Rectal smooth muscle tissue (tissue), 1 donor: ENCODE data around the gene CELA2A.
"Not testable (repeated sequence)": the region's sequence is repeated elsewhere in the genome, so short reads cannot be mapped to it uniquely, and the experiment has no call there.

Experiments used
- H3K27ac ChIP-seq: one replicate; pipeline ENCODE4 v1.7.0; 2013; ENCODE audit warnings: low read depth, low read length, inconsistent platforms
- H3K27me3 ChIP-seq: one replicate; pipeline ENCODE4 v1.7.0; 2013; ENCODE audit warnings: low read length; ENCODE audit not compliant: control insufficient read depth, insufficient read depth
- H3K36me3 ChIP-seq: one replicate; pipeline ENCODE4 v1.7.0; 2013; ENCODE audit warnings: low read length; ENCODE audit not compliant: control insufficient read depth, insufficient read depth
- H3K4me1 ChIP-seq: one replicate; pipeline ENCODE4 v1.7.0; 2013; ENCODE audit warnings: low read length; ENCODE audit not compliant: control insufficient read depth, insufficient read depth
- H3K4me3 ChIP-seq: one replicate; pipeline ENCODE4 v1.7.0; 2013; ENCODE audit warnings: low read length
- H3K9ac ChIP-seq: one replicate; pipeline ENCODE4 v1.7.0; 2013; ENCODE audit warnings: low read length

Gene CELA2A

DNA sequence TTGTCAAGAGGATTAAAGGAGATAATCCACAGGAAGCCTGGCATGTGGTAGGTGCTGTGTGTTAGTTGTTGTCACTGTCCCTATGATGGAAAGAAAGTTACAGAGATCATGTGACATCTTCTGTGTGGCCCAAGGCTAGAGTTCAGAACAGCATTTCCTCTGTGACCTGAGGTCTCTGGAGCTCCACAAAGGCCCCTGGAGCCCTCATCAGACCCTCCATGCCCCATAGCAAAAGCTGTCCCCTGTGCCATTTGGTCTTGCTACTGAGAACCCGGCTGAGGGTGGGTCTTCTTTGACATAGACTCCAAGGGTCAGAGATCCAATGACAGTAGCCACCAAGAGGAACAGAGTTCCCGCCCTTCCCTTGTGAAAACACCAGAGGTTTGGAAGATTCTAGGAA is 27.4 kb downstream of the CELA2A start:
- H3K9ac ChIP-seq = no peak overlapping the region
- H3K4me1 ChIP-seq = no peaks in the 10 kb centered on the region
- H3K27me3 ChIP-seq = no peaks in the 10 kb centered on the region
- H3K27ac ChIP-seq = no peak overlapping the region
- H3K4me3 ChIP-seq = no peak overlapping the region
- no peaks in the 10 kb centered on the region for H3K36me3 ChIP-seq

- H3K36me3 ChIP-seq, H3K4me1 ChIP-seq, H3K27ac ChIP-seq, H3K27me3 ChIP-seq, H3K9ac ChIP-seq, H3K4me3 ChIP-seq: not testable (repeated sequence)
Measured at GRCh38 chr1:15484443-15484842, 27.9 kb downstream of the CELA2A start.

DNA sequence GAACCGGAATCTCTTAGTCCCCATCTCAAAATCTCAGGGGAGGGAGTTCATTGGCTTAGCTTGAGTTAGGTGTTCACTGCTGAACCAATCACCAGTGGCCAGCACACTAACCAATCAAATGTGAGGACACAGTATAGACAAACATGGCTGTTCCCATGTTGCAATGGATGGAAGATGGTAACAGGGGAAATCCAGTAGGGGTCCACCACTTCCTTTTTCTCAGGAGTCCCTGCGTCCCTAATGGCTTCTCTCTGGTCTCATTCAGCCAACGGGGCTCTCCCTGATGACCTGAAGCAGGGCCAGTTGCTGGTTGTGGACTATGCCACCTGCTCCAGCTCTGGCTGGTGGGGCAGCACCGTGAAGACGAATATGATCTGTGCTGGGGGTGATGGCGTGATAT is 29.1 kb downstream of the CELA2A start:
- Histone ChIP-seq H3K27me3 (no peaks in the 10 kb centered on the region), H3K36me3 (no peaks in the 10 kb centered on the region), H3K4me3 (no peak overlapping the region), H3K9ac (no peak overlapping the region), H3K4me1 (no peaks in the 10 kb centered on the region), H3K27ac (no peak overlapping the region)

- H3K36me3 ChIP-seq, H3K4me3 ChIP-seq, H3K27me3 ChIP-seq: not testable (repeated sequence)
Measured at GRCh38 chr1:15486844-15487610, 30.5 kb downstream of the CELA2A start.

GRCh38 chr1:15488371-15488770 is 31.8 kb downstream of the CELA2A start:
- Histone ChIP-seq H3K9ac (no peak overlapping the region), H3K27me3 (no peaks in the 10 kb centered on the region), H3K36me3 (peaks cover 7% of the 10 kb centered on the region), H3K4me3 (no peak overlapping the region), H3K4me1 (no peaks in the 10 kb centered on the region), H3K27ac (no peak overlapping the region)

More at GRCh38 chr1:15486844-15487610, 30.5 kb downstream of the CELA2A start:
- not testable (repeated sequence) for H3K4me1 ChIP-seq, H3K27ac ChIP-seq, H3K9ac ChIP-seq

GRCh38 chr1:15489052-15489736 is 32.7 kb downstream of the CELA2A start:
- H3K4me3 ChIP-seq = no peak overlapping the region
- peaks cover 9% of the 10 kb centered on the region for H3K36me3 ChIP-seq
- H3K9ac ChIP-seq = no peak overlapping the region
- no peaks in the 10 kb centered on the region for H3K27me3 ChIP-seq
- H3K4me1 ChIP-seq = no peaks in the 10 kb centered on the region
- H3K27ac ChIP-seq = no peak overlapping the region

DNA sequence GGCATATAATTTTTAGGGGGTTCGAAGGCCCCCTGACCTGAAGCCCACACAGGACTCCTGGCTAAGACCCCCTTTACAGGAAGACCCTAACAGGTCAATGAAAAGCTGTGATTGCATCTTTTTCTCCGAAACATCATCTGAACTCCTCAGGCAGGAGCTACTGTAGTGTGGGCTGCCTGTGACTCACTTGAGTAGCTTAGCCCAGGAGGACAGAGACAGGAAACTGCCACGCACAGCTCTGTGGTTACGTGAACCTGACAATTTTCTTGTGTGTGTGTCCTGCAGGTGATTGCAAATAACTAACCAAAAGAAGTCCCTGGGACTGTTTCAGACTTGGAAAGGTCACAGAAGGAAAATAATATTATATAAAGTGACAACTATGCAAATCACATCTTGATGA is 34.5 kb downstream of the CELA2A start:
- not testable (repeated sequence) for H3K4me1 ChIP-seq, H3K9ac ChIP-seq, H3K4me3 ChIP-seq, H3K27me3 ChIP-seq, H3K27ac ChIP-seq
- peaks cover 13% of the 10 kb centered on the region for H3K36me3 ChIP-seq

- H3K27me3 ChIP-seq = no peaks in the 10 kb centered on the region
- peaks cover 13% of the 10 kb centered on the region for H3K36me3 ChIP-seq
- no peaks in the 10 kb centered on the region for H3K4me1 ChIP-seq
- no peak overlapping the region for H3K9ac ChIP-seq
- H3K27ac ChIP-seq = no peak overlapping the region
- no peak overlapping the region for H3K4me3 ChIP-seq
Measured at GRCh38 chr1:15492596-15492995, 36.1 kb downstream of the CELA2A start.

- Histone ChIP-seq H3K27ac (no peak overlapping the region), H3K9ac (no peak overlapping the region), H3K27me3 (no peaks in the 10 kb centered on the region), H3K36me3 (peaks cover 13% of the 10 kb centered on the region), H3K4me3 (no peak overlapping the region), H3K4me1 (no peaks in the 10 kb centered on the region)
Measured at GRCh38 chr1:15493869-15494390, 37.4 kb downstream of the CELA2A start.

DNA sequence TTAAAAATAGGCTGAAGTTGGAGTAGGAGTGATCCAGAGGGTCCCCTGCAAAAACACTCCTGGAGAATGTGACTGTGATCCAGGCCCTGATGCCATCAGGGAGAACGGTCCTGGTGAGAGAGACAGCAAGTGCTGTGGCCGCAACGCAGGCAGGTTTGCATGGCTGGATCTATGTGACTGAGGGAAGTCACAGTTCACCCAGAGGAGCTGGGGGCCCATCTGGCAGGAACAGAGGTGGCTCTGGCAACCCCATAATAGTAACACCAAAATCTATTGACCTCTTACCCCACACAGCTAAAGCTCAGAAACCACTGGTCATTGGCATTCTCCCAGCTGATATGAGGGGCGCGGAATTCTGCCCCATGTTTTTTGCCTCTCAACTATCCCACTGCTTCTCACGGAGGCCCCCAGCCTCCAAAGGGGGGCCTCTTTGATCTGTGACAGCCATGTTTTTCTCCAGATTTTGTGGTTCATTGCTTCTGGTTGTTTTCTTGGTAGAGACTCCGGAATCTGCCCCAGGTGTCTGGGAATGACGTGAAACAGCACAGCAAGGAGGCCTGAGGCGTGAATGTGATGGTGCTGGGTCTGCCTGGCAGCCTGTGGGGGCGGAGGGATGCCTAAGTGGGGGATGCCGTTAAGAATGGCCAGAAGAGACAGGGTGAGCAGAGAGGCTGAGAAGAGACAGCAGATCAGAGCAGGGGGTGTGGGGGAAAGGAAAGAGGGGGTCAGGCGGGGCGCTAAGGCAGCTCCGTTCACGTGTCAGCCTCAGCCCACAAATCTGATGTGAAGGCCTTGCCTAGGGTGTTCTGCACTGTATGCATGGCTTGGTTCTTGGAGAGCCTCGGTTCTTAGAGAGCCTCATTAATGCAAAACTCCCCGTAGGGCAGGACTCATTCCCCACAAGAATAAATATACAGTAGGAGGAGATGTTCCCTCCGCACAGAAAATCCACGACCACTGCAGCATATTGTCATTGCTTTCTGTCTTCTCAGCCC is 43.9 kb downstream of the CELA2A start:
- no peak overlapping the region for H3K27ac ChIP-seq

DNA sequence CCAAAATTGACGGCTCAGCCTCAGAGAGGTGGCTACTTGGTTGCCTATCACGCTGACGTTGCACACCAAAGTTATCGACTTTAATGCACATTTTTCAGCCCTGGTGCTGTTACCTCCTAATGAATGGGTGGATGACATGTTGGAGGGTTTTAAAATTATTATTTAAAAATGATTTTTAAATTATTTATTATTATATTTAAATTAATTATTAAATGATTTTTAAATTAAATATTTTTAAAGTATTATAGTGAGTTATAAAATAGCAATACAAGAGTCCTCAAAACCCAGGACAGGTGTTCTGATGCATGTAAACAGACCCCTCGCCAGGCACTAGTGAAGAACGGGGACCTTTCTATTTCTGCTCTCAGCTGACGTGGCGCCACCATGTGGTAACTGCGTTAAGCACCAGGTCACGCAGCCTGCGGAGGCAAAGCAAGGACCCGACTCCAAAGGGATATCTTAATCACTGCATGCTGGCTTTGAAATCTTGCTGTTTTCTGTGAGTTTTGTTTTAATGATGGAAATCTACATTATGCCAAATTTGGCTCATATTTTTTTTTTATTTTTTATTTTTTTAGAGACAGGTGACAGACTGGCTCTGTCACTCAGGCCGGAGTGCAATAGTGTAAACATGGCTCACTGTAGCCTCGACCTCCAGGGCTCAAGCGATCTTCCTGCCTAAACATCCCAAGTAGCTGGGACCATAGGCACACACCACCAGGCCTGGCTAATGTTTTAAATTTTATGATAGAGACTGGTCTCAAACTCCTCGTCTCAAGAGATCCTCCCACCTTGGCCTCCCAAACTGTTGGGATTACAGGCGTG is 44.9 kb downstream of the CELA2A start:
- Histone ChIP-seq H3K36me3 (peaks cover 4% of the 10 kb centered on the region), H3K27ac (no peak overlapping the region), H3K27me3 (no peaks in the 10 kb centered on the region), H3K4me1 (no peaks in the 10 kb centered on the region), H3K4me3 (no peak overlapping the region), H3K9ac (no peak overlapping the region)

More for the DNA sequence above, 43.9 kb downstream of the CELA2A start:
- Histone ChIP-seq H3K27me3 (no peaks in the 10 kb centered on the region), H3K36me3 (peaks cover 4% of the 10 kb centered on the region), H3K4me3 (no peak overlapping the region), H3K4me1 (no peaks in the 10 kb centered on the region), H3K9ac (no peak overlapping the region)
